Activated CD4-positive, alpha-beta T cell treated with anti-CD3 and anti-CD28 coated beads, Interleukin-10, Interleukin-2, amounts not matched to agents 100 ng/mL and 50 ng/mL, durations not matched to agents 16 hours and 8 hours (primary cell): ENCODE measurements around the gene PSMA4.
"Not testable (repeated sequence)": the region's sequence is repeated elsewhere in the genome, so short reads cannot be mapped to it uniquely, and the experiment has no call there.

Experiments used
- DNase-seq: peaks from one replicate; pipeline ENCODE4 v3.0.0-alpha.2; 2020

Gene PSMA4

GRCh38 chr15:78552597-78552996 lies 12.4 kb downstream of the PSMA4 start:
- no peak for DNase-seq

- not testable (repeated sequence) for DNase-seq
Measured at GRCh38 chr15:78560201-78560600, 20.0 kb downstream of the PSMA4 start.

- DNase-seq: no peak
Measured at GRCh38 chr15:78561490-78561889, 21.2 kb downstream of the PSMA4 start.

GRCh38 chr15:78563092-78563491 lies 22.8 kb downstream of the PSMA4 start:
- no peak for DNase-seq

- DNase-seq: no peak
Measured at GRCh38 chr15:78564743-78565096, 24.5 kb downstream of the PSMA4 start.

DNA sequence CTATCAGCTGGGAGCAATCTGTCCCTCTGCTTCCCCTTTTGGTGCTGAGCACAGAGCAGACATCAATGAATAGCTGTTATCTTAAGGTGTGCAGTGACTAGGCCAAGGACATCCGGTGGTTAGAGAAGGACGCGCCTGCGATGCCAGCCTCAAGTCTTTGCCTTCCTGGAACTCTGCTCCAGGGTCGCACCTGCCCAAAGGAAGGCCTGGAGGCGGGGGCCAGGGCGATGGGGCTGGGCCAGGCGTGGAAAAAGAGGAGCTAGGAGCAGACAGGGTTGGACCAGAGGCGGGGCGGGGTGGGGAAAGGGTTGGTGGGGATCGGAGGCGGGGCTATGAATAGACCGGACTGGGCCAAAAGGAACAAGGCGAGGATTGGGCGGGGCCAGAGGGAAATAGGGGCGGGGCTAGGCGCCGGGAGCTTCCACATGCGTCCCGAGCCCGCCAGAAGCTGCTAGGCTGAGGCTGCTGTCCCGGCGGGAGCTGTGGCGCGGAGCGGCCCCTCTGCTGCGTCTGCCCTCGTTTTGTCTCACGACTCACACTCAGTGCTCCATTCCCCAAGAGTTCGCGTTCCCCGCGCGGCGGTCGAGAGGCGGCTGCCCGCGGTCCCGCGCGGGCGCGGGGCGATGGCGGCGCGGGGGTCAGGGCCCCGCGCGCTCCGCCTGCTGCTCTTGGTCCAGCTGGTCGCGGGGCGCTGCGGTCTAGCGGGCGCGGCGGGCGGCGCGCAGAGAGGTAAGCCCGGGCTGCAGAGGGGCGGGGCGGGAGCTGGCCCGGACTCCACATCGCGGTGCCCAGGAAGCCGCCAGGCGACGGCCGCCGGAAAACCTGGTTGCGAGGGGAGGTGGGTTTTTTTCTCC lies 25.1 kb downstream of the PSMA4 start, which contains the start of gene CHRNA5:
CHRNA5 (plus strand) TSS at position 424 of the 854 bp plus-strand sequence; CDS start at position 624, 200 bp downstream.
- DNase-seq: peak; percentile 86

DNA sequence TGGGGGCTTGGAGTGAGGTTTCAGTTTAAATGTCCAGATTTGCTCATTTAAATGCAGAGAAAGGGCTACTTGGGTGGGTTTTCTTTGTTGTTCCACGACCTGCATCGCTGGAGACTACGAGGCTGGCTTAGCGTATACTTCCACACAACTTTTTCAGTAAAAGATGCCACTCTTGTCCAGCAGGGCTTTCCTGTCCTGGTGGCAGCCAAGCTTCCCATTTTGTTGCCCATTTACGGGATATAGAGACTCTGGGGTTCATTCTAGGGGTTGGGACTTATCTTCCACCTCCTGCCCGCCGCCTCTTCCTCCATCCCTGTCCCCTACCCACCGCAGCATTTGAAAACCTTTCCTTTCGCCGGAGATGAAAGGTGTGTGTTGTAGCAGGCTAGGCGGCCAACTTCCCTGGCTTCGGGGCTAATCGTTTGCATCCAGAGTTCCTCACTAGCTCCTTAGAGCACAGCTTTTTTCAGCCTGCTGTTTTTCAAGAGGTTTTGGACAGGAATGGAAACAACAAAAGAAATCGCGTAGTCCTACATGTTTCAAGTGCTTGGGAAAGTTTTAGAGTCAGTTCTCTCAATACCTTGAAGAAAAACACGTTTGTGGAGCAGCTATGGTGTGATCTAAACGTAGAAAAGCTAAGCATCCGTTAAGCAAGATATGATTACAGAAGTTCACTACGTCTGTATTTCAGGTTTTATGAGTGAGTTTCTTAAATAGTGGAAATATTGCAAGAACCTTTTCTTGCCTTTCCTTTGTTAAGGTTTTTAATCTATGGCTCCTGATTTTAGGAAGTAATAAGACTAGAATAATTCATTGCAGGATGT lies 25.9 kb downstream of the PSMA4 start:
- no peak for DNase-seq

- no peak for DNase-seq
Measured at GRCh38 chr15:78567531-78567930, 27.3 kb downstream of the PSMA4 start.

DNA sequence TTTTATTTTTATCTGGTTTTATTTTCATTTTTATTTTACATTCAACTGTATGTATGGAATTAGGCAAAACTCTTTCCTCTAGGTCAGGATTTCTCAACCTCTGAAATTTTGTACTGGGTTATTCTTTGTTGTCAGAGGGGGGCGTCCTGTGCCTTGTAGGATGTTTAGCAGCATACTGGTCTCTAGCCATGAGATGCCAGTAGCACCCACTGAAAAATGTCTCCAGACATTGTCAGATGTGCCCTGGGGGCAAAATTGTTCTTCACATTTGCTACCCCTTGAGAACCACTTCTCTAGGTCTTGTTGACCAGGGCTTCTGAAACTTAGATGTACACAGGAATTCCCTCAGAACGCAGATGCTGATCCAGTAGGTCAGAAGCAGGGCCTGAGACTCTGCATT lies 30.5 kb downstream of the PSMA4 start:
- DNase-seq: no peak

- DNase-seq: no peak
Measured at GRCh38 chr15:78571382-78571781, 31.1 kb downstream of the PSMA4 start.

DNA sequence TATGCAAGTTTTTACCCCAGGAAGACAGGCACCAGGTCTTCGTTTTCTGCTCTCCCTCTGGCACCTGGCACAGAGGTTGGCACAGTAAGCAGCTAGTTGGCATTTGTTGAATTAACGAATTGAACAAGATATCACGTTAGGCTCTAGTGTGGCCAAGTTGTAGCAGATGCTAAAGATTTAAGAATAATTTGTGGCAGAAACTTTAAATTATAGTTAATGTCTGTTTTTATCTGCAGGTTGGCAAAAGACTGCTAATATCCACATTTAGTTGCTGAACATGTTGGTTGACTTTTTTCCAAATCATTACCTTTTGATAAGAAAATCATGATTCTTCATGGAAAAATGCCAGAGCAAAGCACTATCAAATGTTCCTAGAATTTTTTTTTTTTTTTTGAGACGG lies 33.2 kb downstream of the PSMA4 start:
- DNase-seq: no peak

DNA sequence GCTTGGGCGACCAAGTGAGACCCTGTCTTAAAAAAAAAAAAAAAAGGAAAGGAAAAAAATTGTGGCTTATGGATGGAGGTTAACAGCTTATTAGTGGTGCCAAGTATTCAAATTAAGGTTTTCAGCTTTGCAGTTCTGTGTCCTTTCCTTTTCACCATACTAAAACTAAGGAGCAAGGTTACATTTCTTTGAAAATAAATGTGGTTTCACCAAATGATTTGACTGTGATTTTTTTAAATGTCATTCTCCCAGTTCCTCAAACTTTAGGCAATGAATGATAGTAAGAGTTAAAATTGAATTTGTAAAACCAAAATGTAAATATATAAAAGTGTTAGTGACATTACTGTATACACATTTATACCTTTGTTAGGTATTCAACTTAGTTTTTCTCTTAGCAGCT lies 34.7 kb downstream of the PSMA4 start:
- DNase-seq: no peak

- DNase-seq: no peak
Measured at GRCh38 chr15:78597583-78597982, 57.3 kb downstream of the PSMA4 start.

GRCh38 chr15:78598348-78598747 lies 58.1 kb downstream of the PSMA4 start:
- DNase-seq: no peak

GRCh38 chr15:78599189-78599588 lies 58.9 kb downstream of the PSMA4 start:
- DNase-seq: no peak
